Measurements from ENCODE around the gene CAPS. TPM values are rescaled to one million over a fixed set of nuclear protein-coding genes. Genes with fewer than 3 reads are reported as not detected.

The CAPS gene
- total RNA-seq, 1 experiment from 2014 or later = 5.3 TPM

DNA sequence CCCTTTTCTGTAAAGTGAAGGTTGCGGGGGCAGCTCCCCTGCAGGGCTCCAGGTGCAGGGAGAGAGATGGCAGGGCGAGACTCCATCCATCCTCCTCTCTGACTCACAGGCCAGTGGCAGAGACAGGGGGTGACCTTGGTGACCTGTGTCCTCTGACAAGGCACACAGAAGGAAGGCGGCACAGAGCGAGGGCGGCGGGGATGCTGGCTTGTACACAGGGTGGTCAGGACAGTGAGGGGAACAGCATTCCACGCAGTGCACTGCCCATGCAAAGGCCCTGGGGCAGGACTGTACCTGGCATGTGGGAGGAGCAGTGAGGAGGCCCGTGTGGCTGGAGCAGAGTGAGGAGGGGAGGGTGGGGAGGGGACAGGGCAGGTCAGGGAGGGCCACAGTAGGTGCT is 18.2 kb upstream of the CAPS start (continued):
- TF ChIP-seq, protein P1, sequence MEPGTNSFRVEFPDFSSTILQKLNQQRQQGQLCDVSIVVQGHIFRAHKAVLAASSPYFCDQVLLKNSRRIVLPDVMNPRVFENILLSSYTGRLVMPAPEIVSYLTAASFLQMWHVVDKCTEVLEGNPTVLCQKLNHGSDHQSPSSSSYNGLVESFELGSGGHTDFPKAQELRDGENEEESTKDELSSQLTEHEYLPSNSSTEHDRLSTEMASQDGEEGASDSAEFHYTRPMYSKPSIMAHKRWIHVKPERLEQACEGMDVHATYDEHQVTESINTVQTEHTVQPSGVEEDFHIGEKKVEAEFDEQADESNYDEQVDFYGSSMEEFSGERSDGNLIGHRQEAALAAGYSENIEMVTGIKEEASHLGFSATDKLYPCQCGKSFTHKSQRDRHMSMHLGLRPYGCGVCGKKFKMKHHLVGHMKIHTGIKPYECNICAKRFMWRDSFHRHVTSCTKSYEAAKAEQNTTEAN (CRISPR knock-in tag; IDR thresholded peaks at IDR 0.05) = no peak
- no peak for TF ChIP-seq JAZF1 (CRISPR knock-in tag; IDR thresholded peaks at IDR 0.05)

DNA sequence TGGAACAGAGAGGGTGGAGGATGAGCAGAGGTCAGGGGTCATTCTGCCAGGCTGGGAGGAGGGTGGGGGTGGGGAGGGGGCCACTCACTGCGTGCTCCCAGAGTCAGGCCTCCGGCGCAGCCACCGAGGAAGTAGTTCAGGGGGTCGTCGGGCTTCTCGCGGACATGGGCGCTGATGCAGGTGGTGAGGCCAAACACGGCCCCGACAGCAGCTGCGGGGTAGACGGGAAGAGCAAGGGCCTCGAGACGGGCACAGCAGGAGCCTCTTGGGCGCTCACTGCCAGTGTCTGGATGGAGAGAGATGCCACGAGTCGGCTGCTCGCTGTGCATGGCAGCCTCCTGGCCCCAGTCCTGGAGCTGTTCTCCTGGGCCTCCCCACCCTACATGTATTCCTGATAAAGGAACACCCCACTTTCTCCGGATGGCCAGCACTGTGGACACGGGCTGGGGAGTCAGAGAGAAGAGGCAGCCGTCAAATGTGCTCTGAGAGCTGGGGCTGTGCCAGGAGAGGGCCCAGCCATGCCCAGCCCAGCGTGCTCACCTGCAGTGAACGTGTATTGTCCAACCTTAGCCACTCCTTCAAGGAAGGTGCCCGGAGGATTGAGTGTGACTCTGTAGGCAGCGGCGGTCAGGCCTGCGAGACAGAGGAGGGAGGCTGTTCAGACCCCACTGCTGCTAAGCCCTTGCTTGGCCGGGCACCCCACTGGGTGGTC is 17.5 kb upstream of the CAPS start:
- no peak for DNase-seq (ENCODE audit: low spot score)
- no peaks in the 10 kb centered on the region for H3K9me3 Mint-ChIP-seq
- ChIA-PET POLR2A (interaction anchor here (0.7 kb wide), 1 partner anchor 92 kb away, joined by 3 read pairs; no protein-coding TSS in a partner anchor), CTCF (interaction anchor here (0.5 to 2.2 kb wide), 11 partner anchors 8 to 141 kb away, joined by 3 to 34 read pairs (median 4); partner anchors contain the start of gene NRTN)
- no peak overlapping the region for H3K27ac Mint-ChIP-seq
- H3K4me1 Mint-ChIP-seq = 0 out of 2 replicates have a peak, but pooled peaks cover 3% of the 10 kb centered on the region
- H3K4me3 Mint-ChIP-seq = no peak overlapping the region
- no peak for ATAC-seq
- peaks cover 11% of the 10 kb centered on the region for H3K36me3 Mint-ChIP-seq
- H3K27me3 Mint-ChIP-seq (ENCODE audit: low read depth) = peaks cover 2% of the 10 kb centered on the region; the same call in 1 of the 2 replicates
- TF ChIP-seq, protein P2, sequence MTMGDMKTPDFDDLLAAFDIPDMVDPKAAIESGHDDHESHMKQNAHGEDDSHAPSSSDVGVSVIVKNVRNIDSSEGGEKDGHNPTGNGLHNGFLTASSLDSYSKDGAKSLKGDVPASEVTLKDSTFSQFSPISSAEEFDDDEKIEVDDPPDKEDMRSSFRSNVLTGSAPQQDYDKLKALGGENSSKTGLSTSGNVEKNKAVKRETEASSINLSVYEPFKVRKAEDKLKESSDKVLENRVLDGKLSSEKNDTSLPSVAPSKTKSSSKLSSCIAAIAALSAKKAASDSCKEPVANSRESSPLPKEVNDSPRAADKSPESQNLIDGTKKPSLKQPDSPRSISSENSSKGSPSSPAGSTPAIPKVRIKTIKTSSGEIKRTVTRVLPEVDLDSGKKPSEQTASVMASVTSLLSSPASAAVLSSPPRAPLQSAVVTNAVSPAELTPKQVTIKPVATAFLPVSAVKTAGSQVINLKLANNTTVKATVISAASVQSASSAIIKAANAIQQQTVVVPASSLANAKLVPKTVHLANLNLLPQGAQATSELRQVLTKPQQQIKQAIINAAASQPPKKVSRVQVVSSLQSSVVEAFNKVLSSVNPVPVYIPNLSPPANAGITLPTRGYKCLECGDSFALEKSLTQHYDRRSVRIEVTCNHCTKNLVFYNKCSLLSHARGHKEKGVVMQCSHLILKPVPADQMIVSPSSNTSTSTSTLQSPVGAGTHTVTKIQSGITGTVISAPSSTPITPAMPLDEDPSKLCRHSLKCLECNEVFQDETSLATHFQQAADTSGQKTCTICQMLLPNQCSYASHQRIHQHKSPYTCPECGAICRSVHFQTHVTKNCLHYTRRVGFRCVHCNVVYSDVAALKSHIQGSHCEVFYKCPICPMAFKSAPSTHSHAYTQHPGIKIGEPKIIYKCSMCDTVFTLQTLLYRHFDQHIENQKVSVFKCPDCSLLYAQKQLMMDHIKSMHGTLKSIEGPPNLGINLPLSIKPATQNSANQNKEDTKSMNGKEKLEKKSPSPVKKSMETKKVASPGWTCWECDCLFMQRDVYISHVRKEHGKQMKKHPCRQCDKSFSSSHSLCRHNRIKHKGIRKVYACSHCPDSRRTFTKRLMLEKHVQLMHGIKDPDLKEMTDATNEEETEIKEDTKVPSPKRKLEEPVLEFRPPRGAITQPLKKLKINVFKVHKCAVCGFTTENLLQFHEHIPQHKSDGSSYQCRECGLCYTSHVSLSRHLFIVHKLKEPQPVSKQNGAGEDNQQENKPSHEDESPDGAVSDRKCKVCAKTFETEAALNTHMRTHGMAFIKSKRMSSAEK (CRISPR knock-in tag; IDR thresholded peaks at IDR 0.05; ENCODE audit: borderline replicate concordance) = no peak
- TF ChIP-seq NR1H2 (CRISPR knock-in tag; IDR thresholded peaks at IDR 0.05) = no peak
- no peak for TF ChIP-seq SMAD4 (CRISPR knock-in tag; IDR thresholded peaks at IDR 0.05)
- TF ChIP-seq, protein P3, sequence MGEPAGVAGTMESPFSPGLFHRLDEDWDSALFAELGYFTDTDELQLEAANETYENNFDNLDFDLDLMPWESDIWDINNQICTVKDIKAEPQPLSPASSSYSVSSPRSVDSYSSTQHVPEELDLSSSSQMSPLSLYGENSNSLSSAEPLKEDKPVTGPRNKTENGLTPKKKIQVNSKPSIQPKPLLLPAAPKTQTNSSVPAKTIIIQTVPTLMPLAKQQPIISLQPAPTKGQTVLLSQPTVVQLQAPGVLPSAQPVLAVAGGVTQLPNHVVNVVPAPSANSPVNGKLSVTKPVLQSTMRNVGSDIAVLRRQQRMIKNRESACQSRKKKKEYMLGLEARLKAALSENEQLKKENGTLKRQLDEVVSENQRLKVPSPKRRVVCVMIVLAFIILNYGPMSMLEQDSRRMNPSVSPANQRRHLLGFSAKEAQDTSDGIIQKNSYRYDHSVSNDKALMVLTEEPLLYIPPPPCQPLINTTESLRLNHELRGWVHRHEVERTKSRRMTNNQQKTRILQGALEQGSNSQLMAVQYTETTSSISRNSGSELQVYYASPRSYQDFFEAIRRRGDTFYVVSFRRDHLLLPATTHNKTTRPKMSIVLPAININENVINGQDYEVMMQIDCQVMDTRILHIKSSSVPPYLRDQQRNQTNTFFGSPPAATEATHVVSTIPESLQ (CRISPR knock-in tag; IDR thresholded peaks at IDR 0.05) = no peak
- TF ChIP-seq, protein P4, sequence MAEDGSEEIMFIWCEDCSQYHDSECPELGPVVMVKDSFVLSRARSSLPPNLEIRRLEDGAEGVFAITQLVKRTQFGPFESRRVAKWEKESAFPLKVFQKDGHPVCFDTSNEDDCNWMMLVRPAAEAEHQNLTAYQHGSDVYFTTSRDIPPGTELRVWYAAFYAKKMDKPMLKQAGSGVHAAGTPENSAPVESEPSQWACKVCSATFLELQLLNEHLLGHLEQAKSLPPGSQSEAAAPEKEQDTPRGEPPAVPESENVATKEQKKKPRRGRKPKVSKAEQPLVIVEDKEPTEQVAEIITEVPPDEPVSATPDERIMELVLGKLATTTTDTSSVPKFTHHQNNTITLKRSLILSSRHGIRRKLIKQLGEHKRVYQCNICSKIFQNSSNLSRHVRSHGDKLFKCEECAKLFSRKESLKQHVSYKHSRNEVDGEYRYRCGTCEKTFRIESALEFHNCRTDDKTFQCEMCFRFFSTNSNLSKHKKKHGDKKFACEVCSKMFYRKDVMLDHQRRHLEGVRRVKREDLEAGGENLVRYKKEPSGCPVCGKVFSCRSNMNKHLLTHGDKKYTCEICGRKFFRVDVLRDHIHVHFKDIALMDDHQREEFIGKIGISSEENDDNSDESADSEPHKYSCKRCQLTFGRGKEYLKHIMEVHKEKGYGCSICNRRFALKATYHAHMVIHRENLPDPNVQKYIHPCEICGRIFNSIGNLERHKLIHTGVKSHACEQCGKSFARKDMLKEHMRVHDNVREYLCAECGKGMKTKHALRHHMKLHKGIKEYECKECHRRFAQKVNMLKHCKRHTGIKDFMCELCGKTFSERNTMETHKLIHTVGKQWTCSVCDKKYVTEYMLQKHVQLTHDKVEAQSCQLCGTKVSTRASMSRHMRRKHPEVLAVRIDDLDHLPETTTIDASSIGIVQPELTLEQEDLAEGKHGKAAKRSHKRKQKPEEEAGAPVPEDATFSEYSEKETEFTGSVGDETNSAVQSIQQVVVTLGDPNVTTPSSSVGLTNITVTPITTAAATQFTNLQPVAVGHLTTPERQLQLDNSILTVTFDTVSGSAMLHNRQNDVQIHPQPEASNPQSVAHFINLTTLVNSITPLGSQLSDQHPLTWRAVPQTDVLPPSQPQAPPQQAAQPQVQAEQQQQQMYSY (CRISPR knock-in tag; IDR thresholded peaks at IDR 0.05) = no peak
- TF ChIP-seq, protein P5, sequence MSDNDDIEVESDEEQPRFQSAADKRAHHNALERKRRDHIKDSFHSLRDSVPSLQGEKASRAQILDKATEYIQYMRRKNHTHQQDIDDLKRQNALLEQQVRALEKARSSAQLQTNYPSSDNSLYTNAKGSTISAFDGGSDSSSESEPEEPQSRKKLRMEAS (CRISPR knock-in tag; IDR thresholded peaks at IDR 0.05) = no peak
- no peak for TF ChIP-seq ZNF317 (CRISPR knock-in tag; IDR thresholded peaks at IDR 0.05; ENCODE audit: borderline replicate concordance, low read depth)
- no peak for TF ChIP-seq ZNF232 (CRISPR knock-in tag; IDR thresholded peaks at IDR 0.05)
- TF ChIP-seq, protein P6, sequence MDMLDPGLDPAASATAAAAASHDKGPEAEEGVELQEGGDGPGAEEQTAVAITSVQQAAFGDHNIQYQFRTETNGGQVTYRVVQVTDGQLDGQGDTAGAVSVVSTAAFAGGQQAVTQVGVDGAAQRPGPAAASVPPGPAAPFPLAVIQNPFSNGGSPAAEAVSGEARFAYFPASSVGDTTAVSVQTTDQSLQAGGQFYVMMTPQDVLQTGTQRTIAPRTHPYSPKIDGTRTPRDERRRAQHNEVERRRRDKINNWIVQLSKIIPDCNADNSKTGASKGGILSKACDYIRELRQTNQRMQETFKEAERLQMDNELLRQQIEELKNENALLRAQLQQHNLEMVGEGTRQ (CRISPR knock-in tag; IDR thresholded peaks at IDR 0.05) = no peak
- TF ChIP-seq ZNF416 (CRISPR knock-in tag; IDR thresholded peaks at IDR 0.05) = no peak
- TF ChIP-seq CBFB (CRISPR knock-in tag; IDR thresholded peaks at IDR 0.05; ENCODE audit: low read depth) = no peak
- TF ChIP-seq, protein P7, sequence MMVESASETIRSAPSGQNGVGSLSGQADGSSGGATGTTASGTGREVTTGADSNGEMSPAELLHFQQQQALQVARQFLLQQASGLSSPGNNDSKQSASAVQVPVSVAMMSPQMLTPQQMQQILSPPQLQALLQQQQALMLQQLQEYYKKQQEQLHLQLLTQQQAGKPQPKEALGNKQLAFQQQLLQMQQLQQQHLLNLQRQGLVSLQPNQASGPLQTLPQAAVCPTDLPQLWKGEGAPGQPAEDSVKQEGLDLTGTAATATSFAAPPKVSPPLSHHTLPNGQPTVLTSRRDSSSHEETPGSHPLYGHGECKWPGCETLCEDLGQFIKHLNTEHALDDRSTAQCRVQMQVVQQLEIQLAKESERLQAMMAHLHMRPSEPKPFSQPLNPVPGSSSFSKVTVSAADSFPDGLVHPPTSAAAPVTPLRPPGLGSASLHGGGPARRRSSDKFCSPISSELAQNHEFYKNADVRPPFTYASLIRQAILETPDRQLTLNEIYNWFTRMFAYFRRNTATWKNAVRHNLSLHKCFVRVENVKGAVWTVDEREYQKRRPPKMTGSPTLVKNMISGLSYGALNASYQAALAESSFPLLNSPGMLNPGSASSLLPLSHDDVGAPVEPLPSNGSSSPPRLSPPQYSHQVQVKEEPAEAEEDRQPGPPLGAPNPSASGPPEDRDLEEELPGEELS (CRISPR knock-in tag; IDR thresholded peaks at IDR 0.05) = no peak
- TF ChIP-seq SMAD3 (CRISPR knock-in tag; IDR thresholded peaks at IDR 0.05; ENCODE audit: borderline replicate concordance) = no peak
- no peak for TF ChIP-seq ELF4 (CRISPR knock-in tag; IDR thresholded peaks at IDR 0.05; ENCODE audit: low read depth)
- TF ChIP-seq, protein P8, sequence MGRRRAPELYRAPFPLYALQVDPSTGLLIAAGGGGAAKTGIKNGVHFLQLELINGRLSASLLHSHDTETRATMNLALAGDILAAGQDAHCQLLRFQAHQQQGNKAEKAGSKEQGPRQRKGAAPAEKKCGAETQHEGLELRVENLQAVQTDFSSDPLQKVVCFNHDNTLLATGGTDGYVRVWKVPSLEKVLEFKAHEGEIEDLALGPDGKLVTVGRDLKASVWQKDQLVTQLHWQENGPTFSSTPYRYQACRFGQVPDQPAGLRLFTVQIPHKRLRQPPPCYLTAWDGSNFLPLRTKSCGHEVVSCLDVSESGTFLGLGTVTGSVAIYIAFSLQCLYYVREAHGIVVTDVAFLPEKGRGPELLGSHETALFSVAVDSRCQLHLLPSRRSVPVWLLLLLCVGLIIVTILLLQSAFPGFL (CRISPR knock-in tag; IDR thresholded peaks at IDR 0.05; ENCODE audit: borderline replicate concordance) = no peak
- TF ChIP-seq, protein P9, sequence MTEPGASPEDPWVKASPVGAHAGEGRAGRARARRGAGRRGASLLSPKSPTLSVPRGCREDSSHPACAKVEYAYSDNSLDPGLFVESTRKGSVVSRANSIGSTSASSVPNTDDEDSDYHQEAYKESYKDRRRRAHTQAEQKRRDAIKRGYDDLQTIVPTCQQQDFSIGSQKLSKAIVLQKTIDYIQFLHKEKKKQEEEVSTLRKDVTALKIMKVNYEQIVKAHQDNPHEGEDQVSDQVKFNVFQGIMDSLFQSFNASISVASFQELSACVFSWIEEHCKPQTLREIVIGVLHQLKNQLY (CRISPR knock-in tag; IDR thresholded peaks at IDR 0.05) = no peak
